A549 (cell line): Measurements from ENCODE around the gene HADHA. TPM values are rescaled to one million over a fixed set of nuclear protein-coding genes. Genes with fewer than 3 reads are reported as not detected.

ENCODE experiments used
- ATAC-seq, 2 experiments: fragments of 200-7000 bp in 1 of 2; fragments of >200 bp in 1 of 2; cut with Nextera tagmentation in 1 of 2; cut with Tn5 transposase in 1 of 2; 3 replicates each; pipeline versions ENCODE4 v1.8.0 to v1.9.1; 2018 to 2020; ENCODE audit warnings: mild to moderate bottlenecking in 1 of 2, moderate library complexity in 1 of 2
- CTCF ChIA-PET: fragments of 300-600 bp; sonication (Branson Sonifier 250); formaldehyde crosslinking; extraction: SDS; loops from one replicate; lab custom pipeline; 2021; ENCODE audit warnings: antibody characterized with exemption, inconsistent platforms; lab: Yijun Ruan, JAX
- POLR2A ChIA-PET: fragments of 350-600 bp; formaldehyde crosslinking; extraction: SDS; loops from one replicate; lab custom pipeline; 2021; ENCODE audit warnings: antibody characterized with exemption, inconsistent platforms; lab: Yijun Ruan, JAX
- DNase-seq, 2 experiments: peaks; one replicate each; pipeline versions ENCODE4 v3.0.0 to v3.0.0-alpha.2; 2011 to 2016; ENCODE audit warnings: low read depth in 1 of 2, low spot score in 1 of 2
- FAIRE-seq: peaks from 2 replicates; lab custom pipeline; 2011; peaks lifted over from hg19 to GRCh38; lab: Jason Lieb, UNC
- H3K27ac ChIP-seq, 2 experiments: fragments of >200 bp; sonication (Bioruptor Twin); formaldehyde crosslinking; 3 replicates each; pipeline ENCODE4 v1.5.1; 2016 to 2017
- H3K4me1 ChIP-seq: fragments of >200 bp; sonication (Bioruptor Twin); formaldehyde crosslinking; 3 replicates; pipeline ENCODE4 v1.6.1; 2016
- H3K4me2 ChIP-seq: fragments of >200 bp; sonication (Bioruptor Twin); formaldehyde crosslinking; 3 replicates; pipeline ENCODE4 v1.6.1; 2016
- H3K4me3 ChIP-seq: fragments of >200 bp; sonication (Bioruptor Twin); formaldehyde crosslinking; 3 replicates; pipeline ENCODE4 v1.5.1; 2016
- H3K9me3 ChIP-seq: fragments of >200 bp; sonication (Bioruptor Twin); formaldehyde crosslinking; 3 replicates; pipeline ENCODE4 v1.6.1; 2016
- CEBPB ChIP-seq, 2 experiments: fragments of >200 bp in 1 of 2; sonication (Bioruptor Twin) in 1 of 2; formaldehyde crosslinking in 1 of 2; IDR thresholded peaks; 2 replicates each; pipeline ENCODE4 v1.6.1; 2012 to 2016
- CTCF ChIP-seq: fragments of >200 bp; sonication (Bioruptor Twin); formaldehyde crosslinking; IDR thresholded peaks from 3 replicates; pipeline ENCODE4 v1.5.1; 2016
- E2F6 ChIP-seq: IDR thresholded peaks from 2 replicates; pipeline ENCODE4 v1.6.1; 2012; ENCODE audit warnings: low read depth, borderline replicate concordance
- EHF ChIP-seq: fragments of 250-450 bp; sonication (Bioruptor Pico); IDR thresholded peaks from 2 replicates; pipeline ENCODE4 v1.5.0; 2020; ENCODE audit warnings: mild to moderate bottlenecking
- EHMT2 ChIP-seq: fragments of 200-600 bp; sonication (generic); IDR thresholded peaks from 2 replicates; pipeline ENCODE4 v1.6.1; 2016; ENCODE audit warnings: antibody characterized with exemption, low read depth, mild to moderate bottlenecking, moderate library complexity
- EP300 ChIP-seq, 2 experiments: fragments of >200 bp; sonication (Bioruptor Twin); formaldehyde crosslinking; IDR thresholded peaks; 2 replicates in 1 of 2; 3 replicates in 1 of 2; pipeline ENCODE4 v1.6.1; 2016 to 2017
- ESRRA ChIP-seq: fragments of 150-350 bp; IDR thresholded peaks from 2 replicates; pipeline ENCODE4 v1.6.1; 2014; ENCODE audit warnings: mild to moderate bottlenecking, low read length, borderline replicate concordance
- HES2 ChIP-seq: fragments of >200 bp; sonication (Bioruptor Twin); formaldehyde crosslinking; IDR thresholded peaks from 2 replicates; pipeline ENCODE4 v1.6.1; 2016
- HOXB13 ChIP-seq: fragments of 250-450 bp; sonication (Bioruptor Pico); IDR thresholded peaks from 2 replicates; pipeline ENCODE4 v1.5.0; 2020; ENCODE audit warnings: low read depth, mild to moderate bottlenecking, moderate library complexity
- HOXB5 ChIP-seq: fragments of 250-450 bp; sonication (Bioruptor Pico); IDR thresholded peaks from 2 replicates; pipeline ENCODE4 v1.5.0; 2020; ENCODE audit warnings: mild to moderate bottlenecking, moderate library complexity
- JUN ChIP-seq, 2 experiments: fragments of >200 bp; sonication (Bioruptor Twin); formaldehyde crosslinking; IDR thresholded peaks; 2 replicates in 1 of 2; 3 replicates in 1 of 2; pipeline ENCODE4 v1.6.1; 2016 to 2017
- JUNB ChIP-seq: fragments of >200 bp; sonication (Bioruptor Twin); formaldehyde crosslinking; IDR thresholded peaks from 2 replicates; pipeline ENCODE4 v1.6.1; 2016
- KDM1A ChIP-seq: fragments of 200-600 bp; sonication (generic); IDR thresholded peaks from 2 replicates; pipeline ENCODE4 v1.6.1; 2016; ENCODE audit warnings: low read depth, mild to moderate bottlenecking
- KDM5A ChIP-seq: fragments of 200-600 bp; sonication (generic); IDR thresholded peaks from 2 replicates; pipeline ENCODE4 v1.6.1; 2016; ENCODE audit warnings: antibody characterized with exemption, mild to moderate bottlenecking
- MAZ ChIP-seq: fragments of 150-350 bp; IDR thresholded peaks from 2 replicates; pipeline ENCODE4 v1.6.1; 2014; ENCODE audit warnings: antibody characterized with exemption, low read depth, low read length, borderline replicate concordance
- MYC ChIP-seq: IDR thresholded peaks from 2 replicates; pipeline ENCODE4 v1.6.1; 2012; ENCODE audit warnings: mild to moderate bottlenecking, inconsistent platforms, low read length, improper control_type of control experiment, borderline replicate concordance
- RAD21 ChIP-seq, 2 experiments: fragments of >200 bp in 1 of 2; sonication (Bioruptor Twin) in 1 of 2; formaldehyde crosslinking in 1 of 2; IDR thresholded peaks in 1 of 2; conservative IDR thresholded peaks in 1 of 2; 2 replicates in 1 of 2; 3 replicates in 1 of 2; pipeline ENCODE4 v1.6.1; 2012 to 2018; ENCODE audit warnings: inconsistent platforms in 1 of 2
- RARB ChIP-seq: fragments of 250-450 bp; sonication (Bioruptor Pico); IDR thresholded peaks from 2 replicates; pipeline ENCODE4 v1.8.0; 2021; ENCODE audit warnings: mild to moderate bottlenecking, moderate library complexity
- REST ChIP-seq: fragments of 200-600 bp; sonication (generic); IDR thresholded peaks from 2 replicates; pipeline ENCODE4 v1.6.1; 2016; ENCODE audit warnings: antibody characterized with exemption, mild to moderate bottlenecking, moderate library complexity
- RNF2 ChIP-seq: fragments of 200-600 bp; sonication (generic); IDR thresholded peaks from 2 replicates; pipeline ENCODE4 v1.6.1; 2016; ENCODE audit warnings: low read depth, mild to moderate bottlenecking, antibody characterized with exemption, moderate library complexity, borderline replicate concordance
- SMC3 ChIP-seq: fragments of >200 bp; sonication (Bioruptor Twin); formaldehyde crosslinking; IDR thresholded peaks from 3 replicates; pipeline ENCODE4 v1.6.1; 2018; ENCODE audit warnings: inconsistent platforms
- SREBF2 ChIP-seq: fragments of 450-650 bp; IDR thresholded peaks from 2 replicates; pipeline ENCODE4 v1.6.1; 2014; ENCODE audit warnings: mild to moderate bottlenecking, moderate library complexity
- TP53 ChIP-seq: fragments of 250-450 bp; sonication (Bioruptor Pico); IDR thresholded peaks from 2 replicates; pipeline ENCODE4 v1.5.0; 2021; ENCODE audit warnings: mild to moderate bottlenecking, moderate library complexity
- ZC3H11A ChIP-seq: fragments of 450-650 bp; IDR thresholded peaks from 2 replicates; pipeline ENCODE4 v1.6.1; 2014; ENCODE audit warnings: antibody characterized with exemption, mild to moderate bottlenecking
- ZFP36 ChIP-seq: fragments of 450-650 bp; IDR thresholded peaks from 2 replicates; pipeline ENCODE4 v1.6.1; 2014; ENCODE audit warnings: borderline replicate concordance; ENCODE audit not compliant: partially characterized antibody
- WGBS: methylation state at CpG from one replicate; pipeline ENCODE4 v1.1.6; 2017; ENCODE audit errors: missing lambda C conversion rate; 5-methylcytosine and 5-hydroxymethylcytosine counted together
- polyA plus RNA-seq, 4 experiments: library from polyadenylated mRNA; depleted of rRNA in 3 of 4; stranded (reverse); fragments of >200 nt; fragmentation: RNase III in 1 of 4; extraction: RNeasy Plus Mini Kit Qiagen cat#74134 plus additional on column Dnase treatment in 1 of 4; gene quantifications; 2 replicates in 3 of 4; 3 replicates in 1 of 4; pipeline ENCODE4 v1.2.3, GENCODE V29; 2011 to 2017

The HADHA gene
- polyA plus RNA-seq, 2 of the 4 experiments (the other 2 are of a cell fraction), result 122 to 174 TPM

- DNase-seq (no peak), FAIRE-seq (no peak), ATAC-seq (no peak)
- H3K27ac ChIP-seq, result no peak overlapping the region
- H3K4me3 ChIP-seq, result no peak overlapping the region
- TF ChIP-seq ESRRA, result no peak
- H3K9me3 ChIP-seq, result no peaks in the 10 kb centered on the region
- ChIA-PET POLR2A (interaction anchor here (0.7 kb wide), 1 partner anchor 354 kb away, joined by 5 read pairs; no protein-coding TSS in a partner anchor), CTCF (interaction anchor here (0.9 to 6.3 kb wide), 7 partner anchors 19 to 314 kb away, joined by 3 to 32 read pairs (median 4); no protein-coding TSS in a partner anchor)
- H3K4me2 ChIP-seq, result no peak overlapping the region
- no peaks in the 10 kb centered on the region for H3K4me1 ChIP-seq
- 83% methylated on average over 4 of the region's 4 CpGs for WGBS
These were observed 79.0 kb downstream of the HADHA start for GRCh38 chr2:26165403-26165802.

GRCh38 chr2:26164641-26165211, 79.7 kb downstream of the HADHA start:
- ChIA-PET POLR2A (interaction anchor here (0.7 kb wide), 1 partner anchor 355 kb away, joined by 5 read pairs; no protein-coding TSS in a partner anchor), CTCF (interaction anchor here (0.9 to 6.3 kb wide), 6 partner anchors 19 to 214 kb away, joined by 3 to 32 read pairs (median 4); no protein-coding TSS in a partner anchor)
- DNase-seq, result no peak
- no peaks in the 10 kb centered on the region for H3K9me3 ChIP-seq
- H3K4me3 ChIP-seq, result no peak overlapping the region
- FAIRE-seq, result no peak
- no peaks in the 10 kb centered on the region for H3K4me1 ChIP-seq
- no peak for ATAC-seq
- 79% methylated on average over 8 of the region's 8 CpGs for WGBS
- no peak overlapping the region for H3K27ac ChIP-seq
- no peak overlapping the region for H3K4me2 ChIP-seq
- TF ChIP-seq EP300 (IDR thresholded peaks at IDR 0.05), result no peak
- TF ChIP-seq TP53, result no peak
- no peak for TF ChIP-seq CEBPB (IDR thresholded peaks at IDR 0.05)
- TF ChIP-seq KDM5A, result no peak
- TF ChIP-seq EHF (CRISPR knock-in tag), result no peak
- TF ChIP-seq ZC3H11A, result no peak
- TF ChIP-seq RAD21 (conservative IDR thresholded peaks at IDR 0.05 in 1 of 2, IDR thresholded peaks at IDR 0.05 in 1 of 2), result no peak
- TF ChIP-seq HES2, result no peak
- no peak for TF ChIP-seq ESRRA
- no peak for TF ChIP-seq ZFP36
- no peak for TF ChIP-seq REST

GRCh38 chr2:26164231-26164630, 80.2 kb downstream of the HADHA start:
- no peak for FAIRE-seq
- CTCF ChIA-PET, result interaction anchor here (1.1 to 6.3 kb wide), 3 partner anchors 19 to 171 kb away, joined by 3 to 32 read pairs (median 4); no protein-coding TSS in a partner anchor
- H3K4me1 ChIP-seq, result no peaks in the 10 kb centered on the region
- H3K27ac ChIP-seq, result no peak overlapping the region
- WGBS, result 11% methylated on average over 1 of the region's 1 CpG
- no peak for ATAC-seq
- H3K9me3 ChIP-seq, result no peaks in the 10 kb centered on the region
- H3K4me2 ChIP-seq, result no peak overlapping the region
- DNase-seq, result no peak
- POLR2A ChIA-PET, result no interaction called here
- no peak overlapping the region for H3K4me3 ChIP-seq
- no peak for TF ChIP-seq EP300 (IDR thresholded peaks at IDR 0.05)
- no peak for TF ChIP-seq SREBF2
- no peak for TF ChIP-seq MYC
- no peak for TF ChIP-seq EHF (CRISPR knock-in tag)
- TF ChIP-seq HOXB5 (CRISPR knock-in tag), result no peak
- no peak for TF ChIP-seq HOXB13 (CRISPR knock-in tag)
- no peak for TF ChIP-seq SMC3
- TF ChIP-seq CTCF, result no peak
- TF ChIP-seq JUN (IDR thresholded peaks at IDR 0.05), result no peak
- no peak for TF ChIP-seq RNF2
- no peak for TF ChIP-seq E2F6
- TF ChIP-seq JUNB, result no peak
- no peak for TF ChIP-seq RARB
- no peak for TF ChIP-seq MAZ
- no peak for TF ChIP-seq KDM1A
- no peak for TF ChIP-seq EHMT2
